ENCODE measurements around the gene SAP25.
"Not testable (repeated sequence)": the region's sequence is repeated elsewhere in the genome, so short reads cannot be mapped to it uniquely, and the experiment has no call there.

- TF ChIP-seq CTCF (IDR thresholded peaks at IDR 0.05; ENCODE audit: low read length); EZH2 (optimal IDR thresholded peaks at IDR 0.05; ENCODE audit: low read depth, low read length): not testable (repeated sequence)
These were observed 50.5 kb downstream of the SAP25 start for GRCh38 chr7:100523192-100523591.

All from MM.1S (cell line).